ENCODE measurements around the gene CPN2. TPM values are rescaled to one million over a fixed set of nuclear protein-coding genes. Genes with fewer than 3 reads are reported as not detected.

The CPN2 gene
- total RNA-seq, 3 donors from 2014 or later (not counting 1 experiment from before 2014, with no cell fraction given): not detected

DNA sequence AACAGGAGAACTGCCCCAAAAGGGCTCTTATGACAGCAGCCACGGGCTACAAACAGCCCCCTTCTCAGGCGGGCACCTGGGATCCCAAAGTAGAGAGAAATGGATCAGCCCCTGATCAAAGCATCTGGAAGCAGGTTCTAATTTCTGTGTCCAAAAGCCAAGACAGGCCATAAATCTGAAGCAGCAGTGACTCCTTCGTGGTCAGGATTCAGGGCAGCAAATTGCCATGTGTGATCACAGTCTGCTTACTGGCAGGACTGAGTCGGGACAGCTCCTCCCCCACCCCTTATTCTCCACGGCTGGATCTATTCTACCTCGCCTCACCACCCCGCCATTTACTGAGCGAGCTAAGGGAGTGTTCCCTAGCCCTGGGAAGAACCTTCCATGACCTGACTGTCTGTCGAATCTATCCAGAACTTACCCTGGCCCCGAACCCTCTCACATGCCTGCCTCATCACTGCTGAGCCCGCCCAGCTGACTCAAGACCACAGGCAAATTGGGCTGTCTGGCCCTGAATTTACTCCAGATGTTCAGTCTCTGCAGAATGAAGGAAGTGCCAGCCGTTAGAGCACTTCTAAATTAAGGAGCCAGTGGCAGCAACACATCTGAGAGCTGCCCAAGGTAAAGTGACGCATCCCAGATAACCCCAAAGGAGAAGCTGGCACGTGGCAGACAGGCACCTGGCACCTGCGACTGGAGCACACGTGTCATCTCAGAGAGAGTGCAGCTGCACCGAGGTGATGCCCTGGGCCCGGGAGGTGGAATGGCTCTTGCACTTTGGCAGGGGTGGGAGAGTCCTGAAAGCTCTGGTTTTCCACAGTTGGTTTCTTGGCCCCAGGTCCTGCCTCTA, 17.1 kb upstream of the CPN2 start:
- Histone ChIP-seq H3K4me1 (ENCODE audit: control insufficient read depth, insufficient read depth, low read length) (no peaks in the 10 kb centered on the region), H3K4me3 (ENCODE audit: low read length) (no peak overlapping the region), H3K9me3 (ENCODE audit: control insufficient read depth, insufficient read depth, low read length) (no peaks in the 10 kb centered on the region), H3K27me3 (ENCODE audit: control insufficient read depth, insufficient read depth, low read length) (peaks cover 6% of the 10 kb centered on the region), H3K36me3 (ENCODE audit: control insufficient read depth, insufficient read depth, low read length) (no peaks in the 10 kb centered on the region), H3K27ac (ENCODE audit: low read length) (no peak overlapping the region)
- H3K9me3 Mint-ChIP-seq: no peaks in the 10 kb centered on the region
- TF ChIP-seq, protein P1, sequence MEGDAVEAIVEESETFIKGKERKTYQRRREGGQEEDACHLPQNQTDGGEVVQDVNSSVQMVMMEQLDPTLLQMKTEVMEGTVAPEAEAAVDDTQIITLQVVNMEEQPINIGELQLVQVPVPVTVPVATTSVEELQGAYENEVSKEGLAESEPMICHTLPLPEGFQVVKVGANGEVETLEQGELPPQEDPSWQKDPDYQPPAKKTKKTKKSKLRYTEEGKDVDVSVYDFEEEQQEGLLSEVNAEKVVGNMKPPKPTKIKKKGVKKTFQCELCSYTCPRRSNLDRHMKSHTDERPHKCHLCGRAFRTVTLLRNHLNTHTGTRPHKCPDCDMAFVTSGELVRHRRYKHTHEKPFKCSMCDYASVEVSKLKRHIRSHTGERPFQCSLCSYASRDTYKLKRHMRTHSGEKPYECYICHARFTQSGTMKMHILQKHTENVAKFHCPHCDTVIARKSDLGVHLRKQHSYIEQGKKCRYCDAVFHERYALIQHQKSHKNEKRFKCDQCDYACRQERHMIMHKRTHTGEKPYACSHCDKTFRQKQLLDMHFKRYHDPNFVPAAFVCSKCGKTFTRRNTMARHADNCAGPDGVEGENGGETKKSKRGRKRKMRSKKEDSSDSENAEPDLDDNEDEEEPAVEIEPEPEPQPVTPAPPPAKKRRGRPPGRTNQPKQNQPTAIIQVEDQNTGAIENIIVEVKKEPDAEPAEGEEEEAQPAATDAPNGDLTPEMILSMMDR (IDR thresholded peaks at IDR 0.05): no peak
- peaks cover 10 to 33% of the 10 kb centered on the region in 2 donors for H3K27me3 Mint-ChIP-seq (ENCODE audit: low read depth in 2 of 2)
- no peak overlapping the region for H3K4me3 Mint-ChIP-seq
- DNase-seq (no peak), ATAC-seq (no peak)
- intact Hi-C loops (cut with micrococcal nuclease): no loop called here
- H3K27ac Mint-ChIP-seq: no peak overlapping the region
- no peaks in the 10 kb centered on the region for H3K4me1 Mint-ChIP-seq
- WGBS (ENCODE audit: insufficient coverage): 44% methylated on average over 18 of the region's 18 CpGs
- H3K36me3 Mint-ChIP-seq: no peaks in the 10 kb centered on the region

DNA sequence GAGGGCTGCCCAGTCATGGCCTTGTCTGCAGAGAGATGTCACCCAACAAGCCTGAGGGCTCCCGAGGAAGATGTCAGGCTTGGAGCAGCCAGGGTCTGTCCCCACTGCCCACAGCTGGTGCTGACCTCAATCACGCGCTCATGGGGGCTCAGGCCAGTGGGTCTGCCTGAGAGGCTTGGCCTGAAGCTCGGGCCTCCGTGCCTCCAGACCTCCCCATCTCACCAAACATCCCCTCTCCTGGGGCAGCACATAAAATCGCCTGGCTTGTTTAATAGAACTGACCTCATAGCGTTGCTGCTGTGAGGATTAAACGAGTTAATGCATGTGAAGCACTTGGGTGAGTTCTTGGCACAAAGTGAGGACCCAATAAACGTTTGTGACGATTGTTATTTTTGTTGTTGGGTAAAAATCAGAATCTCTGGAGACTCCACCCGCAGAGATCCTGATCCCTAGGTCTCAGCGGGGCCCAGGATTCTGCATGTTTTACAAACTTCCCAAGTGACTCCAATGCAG, 14.9 kb upstream of the CPN2 start:
- H3K36me3 ChIP-seq (ENCODE audit: control insufficient read depth, insufficient read depth, low read length): no peaks in the 10 kb centered on the region
- Mint-ChIP-seq H3K4me1 (no peaks in the 10 kb centered on the region), H3K9me3 (no peaks in the 10 kb centered on the region), H3K36me3 (no peaks in the 10 kb centered on the region), H3K27ac (no peak overlapping the region), H3K27me3 (ENCODE audit: low read depth in 2 of 2) (peaks cover 7 to 33% of the 10 kb centered on the region in 2 donors), H3K4me3 (no peak overlapping the region)
- no peak for DNase-seq
- WGBS (ENCODE audit: insufficient coverage): 80% methylated on average over 12 of the region's 12 CpGs
- ATAC-seq: no peak
- H3K27me3 ChIP-seq (ENCODE audit: control insufficient read depth, insufficient read depth, low read length): peaks cover 6% of the 10 kb centered on the region
- H3K4me1 ChIP-seq (ENCODE audit: control insufficient read depth, insufficient read depth, low read length): no peaks in the 10 kb centered on the region
- no peak overlapping the region for H3K27ac ChIP-seq (ENCODE audit: low read length)
- TF ChIP-seq, protein P1 (IDR thresholded peaks at IDR 0.05): no peak
- intact Hi-C loops (cut with micrococcal nuclease): no loop called here
- H3K9me3 ChIP-seq (ENCODE audit: control insufficient read depth, insufficient read depth, low read length): no peaks in the 10 kb centered on the region
- H3K4me3 ChIP-seq (ENCODE audit: low read length): no peak overlapping the region

DNA sequence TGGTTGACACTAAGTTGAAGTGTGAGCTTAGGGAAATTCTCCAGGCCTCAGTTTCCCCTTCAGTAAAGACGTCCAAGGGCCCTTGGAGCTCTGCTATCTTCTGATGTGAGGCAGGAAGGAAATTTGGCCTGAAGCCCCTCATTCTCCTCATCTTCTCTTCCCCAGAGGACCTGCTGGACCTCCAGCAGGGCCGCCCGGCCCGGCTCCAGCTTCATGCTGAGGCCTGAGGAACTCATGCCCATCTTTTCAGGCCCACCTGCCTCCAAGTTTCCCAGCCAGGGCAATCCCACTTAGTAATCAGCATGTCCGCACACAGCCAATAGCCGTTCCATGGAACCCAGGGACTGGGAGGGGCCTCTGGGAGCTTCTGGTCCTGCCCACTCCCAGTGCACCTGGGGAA, 14.4 kb upstream of the CPN2 start:
- Histone ChIP-seq H3K4me1 (ENCODE audit: control insufficient read depth, insufficient read depth, low read length) (no peaks in the 10 kb centered on the region), H3K9me3 (ENCODE audit: control insufficient read depth, insufficient read depth, low read length) (no peaks in the 10 kb centered on the region), H3K27ac (ENCODE audit: low read length) (no peak overlapping the region), H3K36me3 (ENCODE audit: control insufficient read depth, insufficient read depth, low read length) (no peaks in the 10 kb centered on the region), H3K4me3 (ENCODE audit: low read length) (no peak overlapping the region), H3K27me3 (ENCODE audit: control insufficient read depth, insufficient read depth, low read length) (peaks cover 6% of the 10 kb centered on the region)
- Mint-ChIP-seq H3K4me3 (no peak overlapping the region), H3K27ac (no peak overlapping the region), H3K27me3 (ENCODE audit: low read depth in 2 of 2) (peaks cover 7 to 30% of the 10 kb centered on the region in 2 donors), H3K9me3 (no peaks in the 10 kb centered on the region), H3K36me3 (no peaks in the 10 kb centered on the region), H3K4me1 (no peaks in the 10 kb centered on the region)
- WGBS (ENCODE audit: insufficient coverage): 98% methylated on average over 6 of the region's 6 CpGs
- ATAC-seq (no peak), DNase-seq (no peak)
- TF ChIP-seq, protein P1 (IDR thresholded peaks at IDR 0.05): no peak
- intact Hi-C loops (cut with micrococcal nuclease): no loop called here
